GM21576 (cell line): ENCODE results near the gene CCT3.
"Not testable (repeated sequence)": the region's sequence is repeated elsewhere in the genome, so short reads cannot be mapped to it uniquely, and the experiment has no call there.

Source experiments
- ATAC-seq: cut with Tn5 transposase; IDR thresholded peaks from one replicate; pipeline ENCODE4 v1.9.1; 2021; ENCODE audit warnings: mild to moderate bottlenecking, moderate library complexity; ENCODE audit not compliant: unreplicated experiment

CCT3 gene

GRCh38 chr1:156368889-156369684, 31.0 kb upstream of the CCT3 start, which contains the start of gene RHBG:
Gene RHBG, plus strand, starts transcription at chr1:156369211. Its CDS starts 39 bp downstream, at chr1:156369250.
- ATAC-seq, result no peak

DNA sequence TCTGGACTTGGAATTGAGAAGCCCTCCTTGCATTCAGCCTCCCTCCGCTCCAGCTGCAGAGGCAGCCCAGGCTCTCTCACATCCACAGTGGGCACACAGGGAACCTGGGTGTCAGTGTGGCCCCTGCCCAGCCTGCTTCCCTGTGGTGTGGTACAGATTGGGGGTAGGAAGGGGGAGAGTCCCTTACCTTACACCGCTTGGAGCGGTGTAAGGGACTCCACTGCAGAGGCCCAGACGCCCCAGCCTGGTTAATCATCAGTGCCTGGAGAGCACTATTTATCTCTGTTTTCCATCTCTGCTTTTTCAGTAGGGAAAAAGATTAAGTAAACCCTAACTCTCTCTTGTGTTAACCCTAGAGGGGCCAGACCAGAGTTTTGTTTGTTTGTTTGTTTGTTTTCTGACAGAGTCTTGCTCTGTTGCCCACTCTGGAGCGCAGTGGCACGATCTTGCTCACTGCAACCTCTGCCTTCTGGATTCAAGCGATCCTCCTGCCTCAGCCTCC, 30.1 kb upstream of the CCT3 start:
- ATAC-seq, result no peak

GRCh38 chr1:156367383-156368156, 29.5 kb upstream of the CCT3 start:
- no peak for ATAC-seq

GRCh38 chr1:156366378-156367166, 28.5 kb upstream of the CCT3 start:
- ATAC-seq, result no peak

GRCh38 chr1:156365754-156366153, 27.7 kb upstream of the CCT3 start:
- ATAC-seq, result no peak

DNA sequence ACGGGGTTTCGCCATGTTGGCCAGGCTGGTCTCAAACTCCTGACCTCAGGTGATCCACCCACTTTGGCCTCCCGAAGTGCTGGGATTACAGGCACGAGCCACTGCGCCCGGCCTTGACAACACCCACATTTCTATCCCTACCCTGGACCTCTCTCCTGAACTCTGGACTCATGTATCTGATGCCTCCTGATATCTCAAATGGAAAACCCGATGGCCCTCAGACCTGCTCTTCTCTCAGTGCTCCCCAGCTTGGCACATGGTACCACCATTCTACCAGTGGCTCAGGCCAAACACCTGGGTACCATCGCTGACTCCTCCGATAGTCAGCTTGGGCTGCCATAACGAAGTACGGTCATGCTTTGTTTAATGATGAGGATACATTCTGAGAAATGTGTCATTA, 22.4 kb upstream of the CCT3 start:
- no peak for ATAC-seq

GRCh38 chr1:156359973-156360372, 21.9 kb upstream of the CCT3 start:
- no peak for ATAC-seq

GRCh38 chr1:156359249-156359648, 21.2 kb upstream of the CCT3 start:
- ATAC-seq, result no peak

GRCh38 chr1:156358641-156359040, 20.5 kb upstream of the CCT3 start:
- no peak for ATAC-seq

GRCh38 chr1:156357977-156358376, 19.9 kb upstream of the CCT3 start:
- ATAC-seq, result no peak

- no peak for ATAC-seq
Measured at GRCh38 chr1:156356875-156357534, 18.9 kb upstream of the CCT3 start.

DNA sequence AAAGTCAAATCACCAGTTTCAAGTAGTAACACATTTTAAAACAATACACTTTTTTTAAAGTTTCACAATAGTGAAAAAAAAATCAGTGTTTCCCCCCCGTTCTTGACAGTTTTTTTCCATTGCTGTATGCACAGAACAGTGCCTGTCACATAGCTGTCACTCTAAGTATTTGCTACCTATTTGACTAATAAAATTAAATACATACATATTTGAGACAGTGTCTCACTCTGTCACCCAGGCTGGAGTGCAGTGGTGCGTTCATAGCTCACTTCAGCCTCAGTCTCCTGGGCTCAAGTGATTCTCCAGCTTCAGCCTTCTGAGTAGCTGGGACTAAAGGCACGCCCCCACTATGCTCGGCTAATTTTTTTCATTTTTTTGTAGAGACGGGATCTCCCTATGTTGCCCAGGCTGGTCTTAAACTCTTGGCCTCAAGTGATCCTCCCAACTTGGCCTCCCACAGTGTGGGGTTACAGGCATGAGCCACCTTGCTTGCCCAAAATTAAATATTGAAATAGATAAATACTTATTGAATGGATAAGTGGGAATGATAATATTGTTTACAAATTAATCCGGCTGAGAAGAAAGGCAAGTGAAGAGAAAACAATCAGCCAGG, 18.3 kb upstream of the CCT3 start:
- ATAC-seq, result no peak

- not testable (repeated sequence) for ATAC-seq
Measured at GRCh38 chr1:156352481-156352880, 14.4 kb upstream of the CCT3 start.

- ATAC-seq, result no peak
Measured at GRCh38 chr1:156347331-156347730, 9.2 kb upstream of the CCT3 start.

GRCh38 chr1:156346636-156347035, 8.5 kb upstream of the CCT3 start:
- no peak for ATAC-seq

GRCh38 chr1:156346035-156346434, 7.9 kb upstream of the CCT3 start:
- not testable (repeated sequence) for ATAC-seq

GRCh38 chr1:156344409-156344808, 6.3 kb upstream of the CCT3 start:
- ATAC-seq, result no peak

GRCh38 chr1:156342166-156342955, 4.3 kb upstream of the CCT3 start:
- no peak for ATAC-seq

DNA sequence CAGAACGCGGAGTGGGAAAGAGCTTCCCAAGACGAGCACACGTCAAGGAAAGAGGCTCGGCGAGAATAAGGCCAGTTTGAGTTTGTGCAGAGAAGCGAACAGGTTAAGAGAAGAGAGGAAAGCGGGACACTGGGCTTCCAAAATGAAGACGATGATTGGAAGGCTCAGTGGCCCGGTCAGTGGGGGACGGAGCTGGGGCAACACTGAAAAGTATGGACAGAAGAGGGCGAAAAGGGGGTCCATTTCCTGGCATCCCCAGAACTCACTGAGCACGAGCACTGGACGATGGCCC, 258 bp downstream of the CCT3 start:
- ATAC-seq, result no peak
